Measurements from ENCODE around the gene COLEC11. TPM values are rescaled to one million over a fixed set of nuclear protein-coding genes. Genes with fewer than 3 reads are reported as not detected.

Gene COLEC11
- total RNA-seq, 2 experiments from 2014 or later, result 1.7 TPM; not detected in 1

- CTCF ChIA-PET (ENCODE audit: unreplicated experiment), result no interaction called here
- no peak overlapping the region for H2AFZ ChIP-seq (ENCODE audit: low read length)
- no peak for DNase-seq (ENCODE audit: low spot score)
- no peak overlapping the region for H3K27ac ChIP-seq (ENCODE audit: low read depth, low read length, poor library complexity, severe bottlenecking)
- no peaks in the 10 kb centered on the region for H3K36me3 ChIP-seq (ENCODE audit: insufficient read depth, low read length)
- H3K9me2 ChIP-seq (ENCODE audit: insufficient read depth, low read length), result no peaks in the 10 kb centered on the region
- POLR2A ChIA-PET, result no interaction called here
- H3K4me1 ChIP-seq (ENCODE audit: insufficient read depth, low read length, poor library complexity, severe bottlenecking), result peaks cover 23% of the 10 kb centered on the region
- no peaks in the 10 kb centered on the region for H4K20me1 ChIP-seq (ENCODE audit: insufficient read depth, low read length)
- no TSS peak for BruUV-seq (replicated peaks)
- H3K9me3 ChIP-seq (ENCODE audit: low read length), result no peaks in the 10 kb centered on the region
- H3K4me2 ChIP-seq (ENCODE audit: low read length), result no peak overlapping the region
- H3K4me3 ChIP-seq (ENCODE audit: low read depth, low read length, poor library complexity, severe bottlenecking), result no peak overlapping the region
- intact Hi-C loops (cut with micrococcal nuclease; ENCODE audit: unreplicated experiment), result no loop called here
- H3K79me2 ChIP-seq (ENCODE audit: insufficient read depth, low read depth, low read length), result no peaks in the 10 kb centered on the region
- no peak for TF ChIP-seq EZH2phosphoT487 (IDR thresholded peaks at IDR 0.05; ENCODE audit: borderline replicate concordance, low read depth, low read length)
Observed at GRCh38 chr2:3648652-3649177, 53.8 kb downstream of the COLEC11 start.

DNA sequence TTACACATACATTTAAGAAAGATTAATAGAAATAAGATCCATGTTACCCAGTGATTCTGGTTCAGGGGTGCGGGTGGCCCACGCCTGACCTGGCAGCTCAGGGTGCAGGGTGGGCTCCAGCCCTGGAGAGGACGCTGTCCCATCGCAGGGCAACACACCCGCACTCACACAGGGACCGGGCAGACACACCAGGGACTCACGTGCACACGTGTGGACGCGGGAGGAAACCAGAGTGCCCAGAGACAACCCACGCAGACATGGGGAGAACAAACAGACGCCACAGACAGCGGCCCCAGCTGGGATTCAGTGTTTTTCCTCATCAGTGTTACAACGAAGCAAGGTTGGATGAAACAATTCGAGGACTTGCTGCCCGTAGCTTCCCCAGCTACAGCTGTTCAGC lies 54.7 kb downstream of the COLEC11 start:
- no peaks in the 10 kb centered on the region for H4K20me1 ChIP-seq (ENCODE audit: insufficient read depth, low read length)
- no peaks in the 10 kb centered on the region for H3K9me2 ChIP-seq (ENCODE audit: insufficient read depth, low read length)
- H3K4me2 ChIP-seq (ENCODE audit: low read length), result no peak overlapping the region
- ChIA-PET CTCF (ENCODE audit: unreplicated experiment) (interaction anchor here (0.6 kb wide), 1 partner anchor 26 kb away, joined by 3 read pairs; no protein-coding TSS in a partner anchor), POLR2A (no interaction called here)
- H3K79me2 ChIP-seq (ENCODE audit: insufficient read depth, low read depth, low read length), result no peaks in the 10 kb centered on the region
- no peak overlapping the region for H3K27ac ChIP-seq (ENCODE audit: low read depth, low read length, poor library complexity, severe bottlenecking)
- H2AFZ ChIP-seq (ENCODE audit: low read length), result no peak overlapping the region
- intact Hi-C loops (cut with micrococcal nuclease; ENCODE audit: unreplicated experiment), result no loop called here
- TF ChIP-seq, protein P1, sequence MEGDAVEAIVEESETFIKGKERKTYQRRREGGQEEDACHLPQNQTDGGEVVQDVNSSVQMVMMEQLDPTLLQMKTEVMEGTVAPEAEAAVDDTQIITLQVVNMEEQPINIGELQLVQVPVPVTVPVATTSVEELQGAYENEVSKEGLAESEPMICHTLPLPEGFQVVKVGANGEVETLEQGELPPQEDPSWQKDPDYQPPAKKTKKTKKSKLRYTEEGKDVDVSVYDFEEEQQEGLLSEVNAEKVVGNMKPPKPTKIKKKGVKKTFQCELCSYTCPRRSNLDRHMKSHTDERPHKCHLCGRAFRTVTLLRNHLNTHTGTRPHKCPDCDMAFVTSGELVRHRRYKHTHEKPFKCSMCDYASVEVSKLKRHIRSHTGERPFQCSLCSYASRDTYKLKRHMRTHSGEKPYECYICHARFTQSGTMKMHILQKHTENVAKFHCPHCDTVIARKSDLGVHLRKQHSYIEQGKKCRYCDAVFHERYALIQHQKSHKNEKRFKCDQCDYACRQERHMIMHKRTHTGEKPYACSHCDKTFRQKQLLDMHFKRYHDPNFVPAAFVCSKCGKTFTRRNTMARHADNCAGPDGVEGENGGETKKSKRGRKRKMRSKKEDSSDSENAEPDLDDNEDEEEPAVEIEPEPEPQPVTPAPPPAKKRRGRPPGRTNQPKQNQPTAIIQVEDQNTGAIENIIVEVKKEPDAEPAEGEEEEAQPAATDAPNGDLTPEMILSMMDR (conservative IDR thresholded peaks at IDR 0.05; ENCODE audit: low read length), result no peak
- TF ChIP-seq EZH2phosphoT487 (IDR thresholded peaks at IDR 0.05; ENCODE audit: borderline replicate concordance, low read depth, low read length), result no peak
- H3K4me1 ChIP-seq (ENCODE audit: insufficient read depth, low read length, poor library complexity, severe bottlenecking), result peaks cover 23% of the 10 kb centered on the region
- no peaks in the 10 kb centered on the region for H3K36me3 ChIP-seq (ENCODE audit: insufficient read depth, low read length)
- H3K4me3 ChIP-seq (ENCODE audit: low read depth, low read length, poor library complexity, severe bottlenecking), result no peak overlapping the region
- BruUV-seq (replicated peaks), result no TSS peak
- no peak for DNase-seq (ENCODE audit: low spot score)
- H3K9me3 ChIP-seq (ENCODE audit: low read length), result no peaks in the 10 kb centered on the region

GRCh38 chr2:3650140-3650920 lies 55.4 kb downstream of the COLEC11 start:
- no peaks in the 10 kb centered on the region for H4K20me1 ChIP-seq (ENCODE audit: insufficient read depth, low read length)
- BruUV-seq (replicated peaks), result no TSS peak
- no peaks in the 10 kb centered on the region for H3K9me3 ChIP-seq (ENCODE audit: low read length)
- H3K79me2 ChIP-seq (ENCODE audit: insufficient read depth, low read depth, low read length), result no peaks in the 10 kb centered on the region
- TF ChIP-seq, protein P1 (conservative IDR thresholded peaks at IDR 0.05; ENCODE audit: low read length), result no peak
- no peak for TF ChIP-seq EZH2phosphoT487 (IDR thresholded peaks at IDR 0.05; ENCODE audit: borderline replicate concordance, low read depth, low read length)
- no peak for DNase-seq (ENCODE audit: low spot score)
- intact Hi-C loops (cut with micrococcal nuclease; ENCODE audit: unreplicated experiment), result loop anchor here (2.0 to 5.0 kb wide), 2 partner anchors 40 to 113 kb away; no protein-coding TSS in a partner anchor
- no peaks in the 10 kb centered on the region for H3K36me3 ChIP-seq (ENCODE audit: insufficient read depth, low read length)
- no peak overlapping the region for H3K4me3 ChIP-seq (ENCODE audit: low read depth, low read length, poor library complexity, severe bottlenecking)
- POLR2A ChIA-PET, result interaction anchor here (1.6 to 2.0 kb wide), 2 partner anchors 40 to 173 kb away, joined by 4 to 15 read pairs; no protein-coding TSS in a partner anchor
- H2AFZ ChIP-seq (ENCODE audit: low read length), result peak overlapping the region; percentile 55
- H3K4me2 ChIP-seq (ENCODE audit: low read length), result peak overlapping the region; percentile 27
- CTCF ChIA-PET (ENCODE audit: unreplicated experiment), result interaction anchor here (0.5 to 0.6 kb wide), 2 partner anchors 27 to 227 kb away, joined by 3 read pairs; no protein-coding TSS in a partner anchor
- H3K4me1 ChIP-seq (ENCODE audit: insufficient read depth, low read length, poor library complexity, severe bottlenecking), result peaks cover 23% of the 10 kb centered on the region
- no peaks in the 10 kb centered on the region for H3K9me2 ChIP-seq (ENCODE audit: insufficient read depth, low read length)
- H3K27ac ChIP-seq (ENCODE audit: low read depth, low read length, poor library complexity, severe bottlenecking), result no peak overlapping the region

Data from OCI-LY7 (cell line).